HG03097 (cell line): ENCODE data around the gene ZNF862.

Experiments
- ATAC-seq: cut with Tn5 transposase; IDR thresholded peaks from one replicate; pipeline ENCODE4 v1.9.1; 2021; ENCODE audit not compliant: unreplicated experiment, low FRiP score

ZNF862 gene

DNA sequence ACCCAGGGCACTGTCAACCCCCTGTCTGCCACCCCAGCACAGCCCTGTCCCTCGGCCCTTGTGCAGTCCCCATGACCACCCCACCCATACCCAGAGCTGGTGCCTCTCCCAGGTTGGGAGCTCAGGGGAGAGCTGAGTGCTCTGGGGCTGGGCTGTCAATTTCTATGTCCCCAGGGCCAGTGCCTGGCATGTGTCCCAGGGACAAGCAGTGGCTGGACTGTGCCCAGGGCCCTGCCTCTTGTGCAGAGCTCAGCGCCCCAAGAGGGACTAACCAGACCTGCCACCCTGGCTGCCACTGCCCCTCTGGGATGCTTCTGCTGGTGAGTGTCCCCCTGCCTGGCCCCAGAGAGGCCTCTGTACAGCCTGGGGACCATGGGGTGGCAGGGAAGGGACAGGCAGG, 29.0 kb upstream of the ZNF862 start:
- no peak for ATAC-seq

DNA sequence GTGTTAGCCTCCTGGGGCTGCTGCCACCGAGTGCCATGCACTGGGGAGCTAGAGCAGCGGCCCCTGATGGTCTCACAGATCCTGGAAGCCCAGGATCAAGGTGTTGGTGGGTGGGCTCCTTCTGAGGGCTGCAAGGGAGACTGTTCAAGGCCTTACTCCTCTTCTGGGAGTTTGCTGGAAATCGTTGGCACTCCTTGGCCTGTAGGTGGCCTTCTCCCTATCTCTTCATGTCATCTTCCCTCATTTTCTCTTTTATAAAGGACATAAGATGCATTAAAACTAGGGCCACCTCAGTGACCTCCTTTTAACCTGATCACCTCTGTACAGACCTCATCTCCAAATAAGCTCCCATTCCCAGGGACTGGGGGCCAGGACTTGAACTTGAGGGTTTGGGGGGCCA, 27.0 kb upstream of the ZNF862 start:
- no peak for ATAC-seq

- ATAC-seq: no peak
Observed at GRCh38 chr7:149811831-149812490, 26.2 kb upstream of the ZNF862 start.

DNA sequence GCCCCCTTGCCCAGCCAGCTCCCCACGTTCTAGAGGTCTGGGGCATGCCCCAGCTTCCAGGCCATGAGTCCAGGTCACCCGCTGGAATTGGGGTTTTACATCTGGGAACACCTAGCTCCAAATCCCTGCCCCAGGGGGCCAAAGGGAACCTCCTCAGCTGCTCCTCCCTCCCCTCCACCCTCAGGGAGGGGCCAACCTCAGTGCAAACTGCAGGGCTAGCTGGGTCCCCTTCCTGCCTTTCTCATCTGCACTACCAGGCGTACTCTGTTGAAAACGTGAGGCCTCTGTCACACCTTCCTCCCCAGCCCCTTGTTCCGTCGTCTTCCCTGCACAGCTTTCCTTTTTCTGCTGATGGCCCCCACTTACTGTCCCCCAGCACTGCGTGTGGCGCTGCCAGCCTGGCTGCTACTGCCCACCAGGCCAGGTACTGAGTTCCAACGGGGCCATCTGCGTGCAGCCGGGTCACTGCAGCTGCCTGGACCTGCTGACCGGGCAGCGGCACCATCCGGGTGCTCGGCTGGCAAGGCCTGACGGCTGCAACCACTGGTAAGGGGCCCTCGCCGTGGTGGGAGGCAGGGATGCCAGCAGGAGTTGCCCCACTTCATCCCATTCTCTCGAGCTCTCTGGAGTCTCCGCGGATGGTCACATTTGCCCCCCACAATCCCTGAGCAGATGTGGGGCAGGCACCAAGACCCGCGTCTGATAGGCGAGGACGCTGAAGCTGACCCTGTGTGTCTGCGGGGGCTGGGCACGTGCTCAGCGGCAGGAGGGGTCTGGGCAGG, 24.7 kb upstream of the ZNF862 start:
- ATAC-seq: no peak

- no peak for ATAC-seq
Observed at GRCh38 chr7:149814494-149814893, 23.7 kb upstream of the ZNF862 start.

DNA sequence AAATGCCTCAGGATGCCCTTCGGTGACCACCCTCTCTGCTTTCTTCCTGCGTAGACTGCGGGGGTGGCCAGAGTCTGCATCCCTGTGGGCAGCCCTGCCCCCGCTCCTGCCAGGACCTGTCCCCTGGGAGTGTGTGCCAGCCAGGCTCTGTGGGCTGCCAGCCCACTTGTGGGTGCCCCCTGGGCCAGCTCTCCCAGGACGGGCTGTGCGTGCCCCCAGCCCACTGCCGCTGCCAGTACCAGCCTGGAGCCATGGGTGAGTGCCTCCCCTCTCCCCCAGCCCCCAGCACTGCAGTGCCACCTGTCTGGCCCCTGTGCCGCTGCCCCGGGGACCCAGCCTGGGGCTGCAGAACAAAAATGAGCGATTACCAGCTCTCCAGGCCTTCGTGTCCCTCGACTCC, 23.1 kb upstream of the ZNF862 start:
- ATAC-seq: no peak

DNA sequence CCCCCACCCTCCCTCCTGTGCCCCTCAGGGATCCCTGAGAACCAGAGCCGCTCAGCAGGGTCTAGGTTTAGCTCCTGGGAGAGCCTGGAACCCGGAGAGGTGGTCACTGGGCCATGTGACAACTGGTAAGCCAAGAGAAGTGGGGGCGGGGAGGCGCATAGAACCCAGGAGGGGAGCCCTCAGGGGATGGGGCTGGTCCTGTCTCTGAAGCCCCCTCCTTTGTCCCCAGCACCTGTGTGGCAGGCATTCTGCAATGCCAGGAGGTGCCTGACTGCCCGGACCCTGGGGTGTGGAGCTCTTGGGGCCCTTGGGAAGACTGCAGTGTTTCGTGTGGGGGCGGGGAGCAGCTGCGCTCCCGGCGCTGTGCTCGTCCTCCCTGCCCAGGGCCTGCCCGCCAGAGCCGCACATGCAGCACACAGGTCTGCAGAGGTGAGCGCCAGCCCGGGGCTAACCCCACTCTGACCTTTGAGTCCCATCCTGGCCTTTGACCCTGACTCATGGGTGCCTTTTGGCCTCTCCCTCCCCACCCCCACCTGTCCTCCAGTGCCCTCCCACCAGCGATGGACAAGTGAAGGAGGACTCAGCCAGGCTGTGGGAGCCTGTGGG, 22.4 kb upstream of the ZNF862 start:
- ATAC-seq: no peak

DNA sequence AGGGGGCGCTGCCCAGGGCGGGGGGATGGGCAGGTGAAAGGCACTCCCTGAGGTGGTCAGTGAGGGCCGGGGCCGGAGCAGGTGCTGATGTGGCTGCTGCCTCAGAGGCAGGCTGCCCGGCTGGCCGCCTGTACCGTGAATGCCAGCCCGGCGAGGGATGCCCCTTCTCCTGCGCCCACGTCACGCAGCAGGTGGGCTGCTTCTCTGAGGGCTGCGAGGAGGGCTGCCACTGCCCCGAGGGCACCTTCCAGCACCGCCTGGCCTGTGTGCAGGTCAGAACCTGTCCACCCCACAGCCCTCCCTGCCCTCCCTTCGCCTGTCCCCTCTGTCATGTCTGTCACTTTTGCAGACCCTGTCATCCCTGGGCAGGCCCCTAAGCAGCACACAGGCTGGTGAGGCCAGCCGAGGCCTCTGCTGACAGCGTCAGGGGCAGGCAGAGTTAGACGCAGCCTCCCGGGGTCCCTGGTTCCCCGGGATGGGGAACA, 21.9 kb upstream of the ZNF862 start:
- no peak for ATAC-seq

- ATAC-seq: no peak
Observed at GRCh38 chr7:149816794-149817193, 21.4 kb upstream of the ZNF862 start.

DNA sequence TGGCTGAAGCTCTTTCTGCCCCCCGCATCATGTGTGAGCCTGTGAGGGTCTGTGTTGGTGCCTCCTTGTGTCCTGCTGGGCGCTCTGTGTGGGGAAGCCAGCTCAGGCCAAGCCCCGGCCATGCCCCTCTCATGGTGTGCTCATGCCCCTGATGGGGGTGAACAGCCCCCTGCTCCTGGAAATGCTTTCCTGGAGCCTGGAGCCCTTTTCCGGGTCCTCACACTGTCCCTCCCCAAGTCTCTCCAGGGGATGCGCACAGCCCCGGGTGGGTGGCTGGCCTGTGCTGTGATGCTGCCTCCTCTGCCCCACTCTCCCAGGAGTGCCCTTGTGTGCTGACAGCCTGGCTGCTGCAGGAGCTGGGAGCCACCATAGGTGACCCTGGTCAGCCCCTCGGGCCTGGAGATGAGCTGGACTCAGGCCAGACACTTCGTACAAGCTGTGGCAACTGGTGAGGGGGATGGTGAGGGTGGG, 20.8 kb upstream of the ZNF862 start:
- ATAC-seq: no peak

- ATAC-seq: no peak
Observed at GRCh38 chr7:149817836-149818535, 20.2 kb upstream of the ZNF862 start.

DNA sequence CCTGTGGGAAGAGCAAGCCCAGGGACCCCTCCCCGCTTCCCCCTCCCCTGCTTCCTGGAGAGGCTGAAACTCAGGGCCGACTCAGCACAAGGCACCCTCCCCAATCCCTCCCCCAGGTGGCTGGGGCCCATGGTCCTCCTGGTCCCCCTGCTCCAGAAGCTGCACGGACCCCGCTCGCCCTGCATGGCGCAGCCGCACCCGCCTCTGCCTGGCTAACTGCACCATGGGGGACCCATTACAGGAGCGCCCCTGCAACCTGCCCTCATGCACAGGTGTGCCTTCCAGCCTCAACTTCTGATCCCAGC, 19.7 kb upstream of the ZNF862 start:
- no peak for ATAC-seq

DNA sequence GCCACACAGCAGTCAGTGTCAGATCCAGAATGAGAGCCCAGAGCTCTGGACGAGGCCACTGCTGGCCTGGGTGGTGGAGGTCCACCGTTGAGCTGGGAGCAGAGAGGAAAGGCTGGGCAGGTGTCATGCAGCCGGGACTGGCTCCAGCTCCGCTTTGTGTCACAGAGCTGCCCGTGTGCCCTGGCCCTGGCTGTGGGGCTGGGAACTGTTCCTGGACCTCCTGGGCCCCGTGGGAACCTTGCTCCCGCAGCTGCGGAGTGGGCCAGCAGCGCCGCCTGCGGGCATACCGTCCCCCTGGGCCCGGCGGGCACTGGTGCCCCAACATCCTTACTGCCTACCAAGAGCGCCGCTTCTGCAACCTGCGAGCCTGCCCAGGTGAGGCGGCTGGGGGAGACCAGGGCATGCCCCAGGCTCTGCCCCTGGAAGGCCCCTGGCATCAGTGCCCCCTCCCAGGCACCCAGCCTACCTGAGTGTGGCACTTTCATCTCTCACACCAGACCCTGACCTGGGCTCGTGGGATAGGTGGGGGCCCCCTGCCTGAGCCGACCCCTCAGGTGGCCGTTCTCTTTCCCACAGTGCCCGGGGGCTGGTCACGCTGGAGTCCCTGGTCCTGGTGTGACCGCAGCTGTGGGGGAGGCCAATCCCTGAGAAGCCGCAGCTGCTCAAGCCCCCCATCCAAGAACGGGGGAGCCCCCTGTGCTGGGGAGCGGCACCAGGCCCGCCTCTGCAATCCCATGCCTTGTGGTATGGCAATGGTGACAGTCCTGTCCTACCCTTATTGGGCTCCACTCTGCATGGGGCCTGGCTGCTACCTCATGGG, 18.8 kb upstream of the ZNF862 start:
- no peak for ATAC-seq

GRCh38 chr7:149819961-149820340, 18.2 kb upstream of the ZNF862 start:
- ATAC-seq: no peak

DNA sequence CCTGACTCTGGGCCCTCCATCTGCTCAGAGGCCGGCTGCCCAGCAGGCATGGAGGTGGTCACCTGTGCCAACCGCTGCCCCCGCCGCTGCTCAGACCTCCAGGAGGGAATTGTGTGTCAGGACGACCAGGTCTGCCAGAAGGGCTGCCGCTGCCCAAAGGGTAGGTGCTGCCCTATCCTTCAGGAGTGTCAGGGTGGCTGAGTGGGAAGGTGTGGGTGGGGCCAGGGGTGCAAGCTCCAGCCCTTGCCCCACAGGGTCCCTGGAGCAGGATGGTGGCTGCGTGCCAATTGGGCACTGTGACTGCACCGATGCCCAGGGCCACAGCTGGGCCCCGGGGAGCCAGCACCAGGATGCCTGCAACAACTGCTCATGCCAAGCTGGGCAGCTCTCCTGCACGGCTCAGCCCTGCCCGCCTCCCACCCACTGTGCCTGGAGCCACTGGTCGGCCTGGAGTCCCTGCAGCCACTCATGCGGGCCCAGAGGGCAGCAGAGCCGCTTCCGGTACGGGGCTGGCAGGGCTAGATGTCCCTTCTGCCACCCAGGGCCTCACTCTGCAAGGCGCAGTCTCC, 17.5 kb upstream of the ZNF862 start:
- ATAC-seq: no peak

DNA sequence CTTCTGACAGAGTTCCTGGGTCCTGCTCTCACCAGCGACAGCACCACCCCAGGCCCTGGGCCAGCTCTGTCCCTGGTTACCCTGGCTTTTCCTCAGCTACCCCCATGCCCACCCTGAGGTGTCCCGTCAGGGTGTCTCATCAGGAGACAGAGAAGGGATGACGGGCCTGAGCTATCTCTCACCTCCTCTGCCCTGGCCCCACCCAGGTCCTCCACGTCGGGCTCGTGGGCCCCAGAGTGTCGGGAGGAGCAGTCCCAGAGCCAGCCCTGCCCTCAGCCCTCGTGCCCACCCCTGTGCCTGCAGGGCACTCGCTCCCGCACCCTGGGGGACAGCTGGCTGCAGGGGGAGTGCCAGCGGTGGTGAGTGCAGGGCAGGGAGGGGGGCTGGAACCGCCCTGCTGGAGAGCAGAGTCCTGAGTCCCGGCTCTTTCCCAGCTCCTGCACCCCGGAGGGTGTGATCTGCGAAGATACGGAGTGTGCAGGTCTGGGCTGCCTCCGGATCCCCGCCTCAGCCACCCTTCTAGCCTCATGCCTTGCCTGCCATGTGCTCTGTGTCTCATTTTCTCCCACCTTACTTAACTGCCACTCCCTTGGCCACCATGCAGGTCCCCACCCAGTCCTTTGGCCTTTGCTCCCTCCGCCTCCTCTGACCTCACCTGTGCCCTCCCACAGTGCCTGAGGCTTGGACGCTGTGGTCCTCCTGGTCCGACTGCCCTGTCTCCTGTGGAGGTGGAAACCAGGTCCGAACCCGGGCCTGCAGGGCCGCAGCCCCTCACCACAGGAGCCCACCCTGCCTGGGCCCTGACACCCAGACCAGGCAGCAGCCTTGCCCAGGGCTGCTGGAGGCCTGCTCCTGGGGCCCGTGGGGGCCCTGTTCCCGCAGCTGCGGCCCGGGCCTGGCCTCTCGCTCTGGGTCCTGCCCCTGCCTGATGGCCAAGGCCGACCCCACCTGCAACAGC, 16.7 kb upstream of the ZNF862 start:
- no peak for ATAC-seq

- ATAC-seq: no peak
Observed at GRCh38 chr7:149822353-149822943, 15.7 kb upstream of the ZNF862 start.

GRCh38 chr7:149823191-149823630, 15.0 kb upstream of the ZNF862 start:
- no peak for ATAC-seq
